RWPE2 (cell line): ENCODE data around the gene HMX2.
"Not testable (repeated sequence)": the region's sequence is repeated elsewhere in the genome, so short reads cannot be mapped to it uniquely, and the experiment has no call there.

Source experiments
- ATAC-seq: fragments of 200-7000 bp; cut with Tn5 transposase; 3 replicates; pipeline ENCODE4 v1.9.1; 2021; ENCODE audit warnings: low read depth
- DNase-seq: peaks from one replicate; pipeline ENCODE4 v3.0.0-alpha.2; 2020; ENCODE audit warnings: low spot score
- H3K27ac ChIP-seq: fragments of 450-650 bp; 2 replicates; pipeline ENCODE4 v1.5.1; 2017; ENCODE audit warnings: mild to moderate bottlenecking; ENCODE audit not compliant: poor library complexity, severe bottlenecking
- H3K27me3 ChIP-seq: fragments of 250-450 bp; sonication (Bioruptor Pico); 2 replicates; pipeline ENCODE4 v1.5.1; 2021; ENCODE audit warnings: mild to moderate bottlenecking, moderate library complexity; ENCODE audit not compliant: insufficient read depth, poor library complexity, severe bottlenecking
- H3K36me3 ChIP-seq: fragments of 250-450 bp; sonication (Bioruptor Pico); 2 replicates; pipeline ENCODE4 v1.5.1; 2020; ENCODE audit warnings: low read depth, mild to moderate bottlenecking, moderate library complexity
- H3K4me1 ChIP-seq: fragments of 250-450 bp; sonication (Bioruptor Pico); 2 replicates; pipeline ENCODE4 v1.5.1; 2021; ENCODE audit warnings: mild to moderate bottlenecking, moderate library complexity; ENCODE audit not compliant: insufficient read depth, poor library complexity, severe bottlenecking
- H3K4me3 ChIP-seq: fragments of 250-450 bp; sonication (Bioruptor Pico); 2 replicates; pipeline ENCODE4 v1.5.1; 2021; ENCODE audit warnings: mild to moderate bottlenecking, moderate library complexity; ENCODE audit not compliant: severe bottlenecking
- H3K9me3 ChIP-seq: fragments of 250-450 bp; sonication (Bioruptor Pico); 2 replicates; pipeline ENCODE4 v1.5.1; 2021; ENCODE audit warnings: mild to moderate bottlenecking, moderate library complexity; ENCODE audit not compliant: severe bottlenecking
- CTCF ChIP-seq: fragments of 450-650 bp; IDR thresholded peaks from one replicate; pipeline ENCODE4 v1.5.1; 2017; ENCODE audit warnings: mild to moderate bottlenecking, moderate library complexity; ENCODE audit not compliant: poor library complexity, severe bottlenecking

Gene HMX2

GRCh38 chr10:123160311-123160980 is 12.5 kb downstream of the HMX2 start:
- Histone ChIP-seq H3K27ac (no peak overlapping the region), H3K4me1 (peaks cover 38% of the 10 kb centered on the region), H3K9me3 (no peaks in the 10 kb centered on the region), H3K4me3 (no peak overlapping the region), H3K27me3 (no peaks in the 10 kb centered on the region), H3K36me3 (peaks cover 100% of the 10 kb centered on the region)
- DNase-seq (no peak), ATAC-seq (no peak)
- no peak for TF ChIP-seq CTCF

DNA sequence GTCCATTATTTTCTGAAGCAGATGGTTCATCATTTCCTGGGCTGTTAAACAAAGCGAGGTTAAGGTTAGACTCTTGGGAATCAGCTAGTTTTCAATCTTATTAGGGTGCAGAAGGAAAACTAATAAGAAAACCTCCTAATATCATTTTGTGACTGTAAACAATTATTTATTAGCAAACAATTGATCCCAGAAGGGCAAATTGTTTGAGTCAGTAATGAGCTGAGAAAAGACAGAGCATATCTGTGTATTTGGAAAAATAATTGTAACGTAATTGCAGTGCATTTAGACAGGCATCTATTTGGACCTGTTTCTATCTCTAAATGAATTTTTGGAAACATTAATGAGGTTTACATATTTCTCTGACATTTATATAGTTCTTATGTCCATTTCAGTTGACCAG is 16.4 kb downstream of the HMX2 start:
- H3K27me3 ChIP-seq = no peaks in the 10 kb centered on the region
- no peak for TF ChIP-seq CTCF
- ATAC-seq (no peak), DNase-seq (no peak)
- H3K9me3 ChIP-seq = no peaks in the 10 kb centered on the region
- H3K4me1 ChIP-seq = peaks cover 2% of the 10 kb centered on the region
- peaks cover 95% of the 10 kb centered on the region for H3K36me3 ChIP-seq
- no peak overlapping the region for H3K4me3 ChIP-seq
- H3K27ac ChIP-seq = no peak overlapping the region

DNA sequence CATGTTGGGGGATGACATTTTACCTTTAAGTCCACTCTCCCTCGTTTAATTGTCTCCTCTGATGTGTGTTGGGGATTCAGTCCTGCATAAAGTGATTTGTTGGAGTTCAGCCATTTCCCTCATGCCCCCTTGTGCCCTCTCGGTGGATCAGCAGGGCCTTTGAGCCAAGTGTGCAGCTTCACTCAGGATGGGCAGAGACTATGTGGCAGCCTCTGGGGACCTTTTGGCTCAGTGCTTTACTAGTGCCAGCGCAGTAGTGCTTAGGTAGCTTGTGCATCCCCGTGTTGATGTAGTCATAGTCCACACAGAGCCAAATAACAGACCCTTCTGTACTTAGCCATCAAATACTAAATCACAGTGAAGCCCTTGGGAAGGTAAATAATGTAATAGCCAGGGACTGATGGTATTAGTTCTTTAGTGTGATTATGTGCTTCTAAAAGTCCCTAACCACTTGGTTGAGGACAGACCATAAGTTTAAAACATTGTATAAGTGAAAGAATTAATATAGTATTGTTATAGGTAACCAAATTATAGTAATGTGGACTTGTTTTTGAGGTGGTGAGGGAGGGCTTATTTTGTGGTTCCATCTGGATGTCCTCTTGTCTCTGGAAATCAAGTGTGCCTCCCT is 17.6 kb downstream of the HMX2 start:
- Histone ChIP-seq H3K27me3 (no peaks in the 10 kb centered on the region), H3K9me3 (no peaks in the 10 kb centered on the region), H3K4me3 (no peak overlapping the region), H3K27ac (no peak overlapping the region), H3K36me3 (peaks cover 89% of the 10 kb centered on the region), H3K4me1 (no peaks in the 10 kb centered on the region)
- ATAC-seq = no peak; the same call in 1 of the 3 replicates
- DNase-seq = no peak
- no peak for TF ChIP-seq CTCF

DNA sequence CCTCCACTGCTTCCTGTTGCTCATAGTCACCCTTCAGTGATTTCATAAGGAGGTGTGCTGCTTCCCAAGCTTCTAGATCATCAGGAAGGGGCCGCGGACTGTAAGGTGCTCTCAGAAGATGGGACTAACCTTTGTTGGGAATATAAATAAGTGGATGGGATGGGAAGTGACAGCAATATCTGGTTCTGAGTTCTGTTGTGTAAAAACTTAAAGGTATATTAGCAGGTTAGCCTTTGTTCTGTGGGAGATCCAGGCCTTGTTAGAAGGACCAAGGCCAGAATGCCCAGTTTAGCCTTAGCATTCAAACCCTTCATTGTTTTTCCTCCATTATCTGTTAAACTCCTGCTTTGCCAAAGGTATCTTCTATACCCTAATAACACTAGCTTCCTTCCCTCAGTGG is 18.7 kb downstream of the HMX2 start:
- H3K27me3 ChIP-seq = no peaks in the 10 kb centered on the region
- no peak for ATAC-seq
- peaks cover 86% of the 10 kb centered on the region for H3K36me3 ChIP-seq
- DNase-seq = no peak
- H3K4me3 ChIP-seq = no peak overlapping the region
- no peaks in the 10 kb centered on the region for H3K4me1 ChIP-seq
- no peaks in the 10 kb centered on the region for H3K9me3 ChIP-seq
- no peak overlapping the region for H3K27ac ChIP-seq
- TF ChIP-seq CTCF = no peak

DNA sequence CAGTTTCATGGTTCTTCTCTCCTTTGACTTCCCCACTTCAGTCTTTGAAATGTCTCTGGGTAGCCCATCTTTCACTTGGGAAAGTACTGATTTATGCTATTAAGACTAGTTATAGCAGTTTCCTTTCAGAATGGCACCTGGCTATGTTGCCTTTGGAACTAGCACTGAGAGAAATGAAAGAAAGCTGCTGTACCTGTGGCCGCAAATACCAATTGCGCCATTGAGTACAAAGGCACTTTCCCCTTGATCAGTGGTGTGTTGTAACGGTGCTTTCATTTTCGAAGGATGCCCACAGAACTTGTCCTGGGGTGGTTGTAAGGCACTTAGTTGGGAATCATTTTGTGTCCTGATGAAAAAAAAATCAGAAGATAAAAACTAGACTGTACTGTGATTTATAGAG is 23.0 kb downstream of the HMX2 start:
- H3K27me3 ChIP-seq = no peaks in the 10 kb centered on the region
- TF ChIP-seq CTCF = no peak
- peaks cover 56% of the 10 kb centered on the region for H3K36me3 ChIP-seq
- H3K27ac ChIP-seq = no peak overlapping the region
- H3K4me1 ChIP-seq = no peaks in the 10 kb centered on the region
- ATAC-seq (no peak), DNase-seq (no peak)
- H3K4me3 ChIP-seq = no peak overlapping the region
- H3K9me3 ChIP-seq = no peaks in the 10 kb centered on the region

DNA sequence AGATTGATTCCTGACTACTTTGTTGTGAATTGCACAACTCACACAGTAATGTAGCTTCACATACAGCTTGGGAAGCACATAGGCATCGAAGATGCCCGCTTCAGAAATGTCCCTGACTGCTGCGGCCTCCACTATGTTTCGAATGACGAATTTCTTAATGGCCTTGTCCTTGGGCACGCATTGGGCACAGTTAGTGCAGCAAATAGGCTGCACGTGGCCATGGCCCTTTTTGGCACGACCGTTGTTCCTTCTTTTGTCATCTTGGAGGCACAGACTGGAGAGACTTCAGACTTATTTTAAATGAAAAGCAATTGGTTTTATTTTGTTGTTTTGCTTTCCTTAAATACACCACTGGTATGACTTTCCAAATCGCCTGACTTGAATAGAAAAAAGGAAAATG is 23.7 kb downstream of the HMX2 start:
- not testable (repeated sequence) for H3K4me1 ChIP-seq, DNase-seq, H3K4me3 ChIP-seq, H3K27ac ChIP-seq, H3K27me3 ChIP-seq, H3K9me3 ChIP-seq, ATAC-seq
- H3K36me3 ChIP-seq = peaks cover 49% of the 10 kb centered on the region
